ENCODE results near the gene KANK2. TPM values are rescaled to one million over a fixed set of nuclear protein-coding genes. Genes with fewer than 3 reads are reported as not detected.

Gene KANK2
- total and polyA plus RNA-seq, 4 donors = 56.3 to 270 (median 97.7) TPM

DNA sequence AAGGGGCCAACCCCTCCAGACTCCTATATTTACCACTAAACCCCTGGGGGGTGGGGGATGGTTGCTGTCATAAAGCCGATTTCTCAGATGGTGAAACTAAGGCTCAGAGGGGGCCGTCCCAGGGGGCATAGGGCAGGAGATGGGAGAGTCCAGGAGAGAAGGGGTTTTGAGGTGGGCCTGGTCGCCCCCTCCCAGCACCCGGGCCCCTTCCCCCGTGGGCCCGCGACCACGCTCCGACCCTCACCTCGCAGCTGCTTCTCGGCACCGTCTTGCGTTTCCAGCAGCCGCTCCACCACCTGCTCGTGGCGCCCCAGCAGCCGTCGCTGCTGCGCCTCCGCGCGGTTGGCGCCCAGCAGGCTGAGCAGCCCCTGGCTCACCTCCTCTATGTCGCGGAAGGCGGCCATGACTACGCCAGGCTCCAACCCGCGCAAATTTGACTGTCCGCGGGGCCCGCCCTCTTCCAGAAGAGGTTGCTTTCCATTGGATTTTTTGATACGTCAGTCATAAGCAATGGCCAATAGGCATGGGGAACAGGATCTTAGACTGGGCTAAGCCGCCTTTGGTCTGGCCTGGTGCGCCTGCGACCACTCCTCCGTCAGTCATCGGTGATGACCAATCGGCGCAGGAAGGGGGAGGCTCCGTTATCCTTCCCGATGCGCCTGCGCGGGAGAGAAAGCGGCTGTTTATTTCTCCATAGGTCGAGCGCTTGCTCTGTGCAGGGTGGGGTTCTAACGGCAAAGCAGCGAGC lies 41.8 kb downstream of the KANK2 start, which contains the start of gene SPC24:
Gene SPC24 (minus strand): TSS at position 410 of the 748 bp plus-strand sequence. CDS start 6 bp downstream, at position 404.
- peak; percentile 93 to 99 (median 96) for DNase-seq (ENCODE audit: low read depth in 4 of 6, low spot score in 6 of 6)

DNA sequence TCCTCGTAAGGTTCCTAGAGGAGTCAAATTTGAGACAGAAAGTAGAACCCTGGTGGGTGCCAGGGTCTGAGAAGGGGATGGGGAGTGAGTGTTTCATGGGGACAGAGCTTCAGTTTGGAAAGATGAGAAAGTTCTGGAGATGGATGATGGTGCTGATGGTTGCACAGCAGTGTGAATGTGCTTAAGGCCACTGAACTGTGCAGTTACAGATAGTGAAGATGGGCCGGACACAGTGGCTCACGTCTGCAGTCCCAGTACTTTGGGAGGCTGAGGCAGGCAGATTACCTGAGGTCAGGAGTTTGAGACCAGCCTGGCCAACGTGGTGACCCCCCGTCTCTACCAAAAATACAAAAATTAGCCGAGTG lies 42.7 kb downstream of the KANK2 start:
- Histone ChIP-seq H3K4me3 (ENCODE audit: low read depth, low read length) (peak overlapping the region; percentile 56), H3K27me3 (ENCODE audit: control insufficient read depth, insufficient read depth, low read length) (no peaks in the 10 kb centered on the region), H3K9me3 (ENCODE audit: control insufficient read depth, insufficient read depth, low read length) (no peaks in the 10 kb centered on the region), H3K36me3 (ENCODE audit: control insufficient read depth, insufficient read depth, low read length) (no peaks in the 10 kb centered on the region), H3K4me1 (ENCODE audit: control insufficient read depth, insufficient read depth, low read length) (peaks cover 22% of the 10 kb centered on the region), H3K27ac (ENCODE audit: low read depth, low read length) (no peak overlapping the region)
- 46% methylated on average over 6 of the region's 6 CpGs for WGBS (ENCODE audit: insufficient coverage)
- DNase-seq (ENCODE audit: low read depth in 4 of 6, low spot score in 6 of 6) = no peak

More for the DNA sequence above, 41.8 kb downstream of the KANK2 start, which contains the start of gene SPC24:
- under 1% methylated on average over 47 of the region's 50 CpGs for WGBS (ENCODE audit: insufficient coverage)
- H3K36me3 ChIP-seq (ENCODE audit: control insufficient read depth, insufficient read depth, low read length) = no peaks in the 10 kb centered on the region
- H3K9me3 ChIP-seq (ENCODE audit: control insufficient read depth, insufficient read depth, low read length) = no peaks in the 10 kb centered on the region
- H3K27me3 ChIP-seq (ENCODE audit: control insufficient read depth, insufficient read depth, low read length) = no peaks in the 10 kb centered on the region
- peak within 1 kb of the TSS; percentile 56 for H3K4me3 ChIP-seq (ENCODE audit: low read depth, low read length)
- H3K4me1 ChIP-seq (ENCODE audit: control insufficient read depth, insufficient read depth, low read length) = peaks cover 22% of the 10 kb centered on the region
- peak within 1 kb of the TSS; percentile 88 for H3K27ac ChIP-seq (ENCODE audit: low read depth, low read length)

DNA sequence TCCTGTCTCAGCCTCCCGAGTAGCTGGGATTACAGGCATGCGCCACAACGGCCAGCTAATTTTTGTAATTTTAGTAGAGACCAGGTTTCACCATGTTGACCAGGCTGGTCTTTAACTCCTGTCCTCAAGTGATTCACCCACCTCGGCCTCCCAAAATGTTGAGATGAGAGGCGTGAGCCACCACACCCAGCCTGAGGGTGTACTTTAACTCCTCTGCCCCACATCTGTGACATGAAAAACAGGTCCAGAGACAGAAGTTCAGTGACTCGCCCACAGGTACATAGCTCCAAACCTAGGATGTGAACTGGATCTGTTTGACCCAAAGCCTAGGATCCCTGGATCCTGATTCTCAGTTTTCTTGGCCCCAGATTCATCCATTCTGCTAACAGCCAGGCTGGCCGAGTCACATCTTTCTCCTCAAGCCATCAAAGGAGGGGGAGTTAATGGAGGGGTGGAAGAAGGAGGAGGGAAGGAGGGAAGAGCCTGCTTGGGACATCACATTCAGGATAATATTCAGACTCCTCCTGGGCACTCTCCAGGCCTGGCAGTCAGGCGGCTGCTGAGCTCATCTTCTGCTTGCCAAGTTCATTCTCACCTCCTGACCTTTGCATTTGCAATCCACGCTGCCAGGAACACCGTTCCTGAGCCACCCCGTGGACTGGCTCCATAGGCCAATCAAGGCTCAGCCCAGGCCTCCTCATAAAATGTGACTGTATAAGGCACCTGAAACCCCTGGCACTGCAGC lies 44.9 kb downstream of the KANK2 start:
- Histone ChIP-seq H3K36me3 (ENCODE audit: control insufficient read depth, insufficient read depth, low read length) (peaks cover 10% of the 10 kb centered on the region), H3K9me3 (ENCODE audit: control insufficient read depth, insufficient read depth, low read length) (no peaks in the 10 kb centered on the region), H3K4me1 (ENCODE audit: control insufficient read depth, insufficient read depth, low read length) (peaks cover 22% of the 10 kb centered on the region), H3K27ac (ENCODE audit: low read depth, low read length) (peak overlapping the region; percentile 84), H3K27me3 (ENCODE audit: control insufficient read depth, insufficient read depth, low read length) (no peaks in the 10 kb centered on the region), H3K4me3 (ENCODE audit: low read depth, low read length) (no peak overlapping the region)
- WGBS (ENCODE audit: insufficient coverage) = 76% methylated on average over 8 of the region's 11 CpGs
- peak in 2 of 6 donors; percentile 41 to 67 for DNase-seq (ENCODE audit: low read depth in 4 of 6, low spot score in 6 of 6)

DNA sequence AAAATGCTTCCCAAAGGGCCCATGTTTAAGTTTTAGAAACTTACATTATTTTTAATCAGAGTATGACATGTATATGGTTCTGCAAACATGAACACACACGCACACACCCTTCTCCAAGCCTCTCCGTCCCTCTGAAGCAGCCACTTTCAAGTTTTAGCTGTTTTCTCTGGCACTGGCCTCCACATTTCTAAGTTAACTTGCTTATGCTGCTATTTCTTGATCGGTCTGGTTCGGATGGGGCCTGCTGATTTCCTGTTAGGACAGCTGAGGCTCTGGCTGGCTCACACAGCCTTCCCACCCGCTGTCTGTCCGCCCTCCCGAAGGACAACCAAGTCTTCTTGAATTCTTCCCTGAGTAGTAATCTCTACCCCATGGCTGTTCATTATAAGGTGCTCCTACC lies 46.2 kb downstream of the KANK2 start:
- H3K4me1 ChIP-seq (ENCODE audit: control insufficient read depth, insufficient read depth, low read length) = peaks cover 20% of the 10 kb centered on the region
- H3K4me3 ChIP-seq (ENCODE audit: low read depth, low read length) = no peak overlapping the region
- DNase-seq (ENCODE audit: low read depth in 4 of 6, low spot score in 6 of 6) = peak in 1 of 6 donors; percentile 83
- WGBS (ENCODE audit: insufficient coverage) = 82% methylated on average over 7 of the region's 7 CpGs
- H3K27me3 ChIP-seq (ENCODE audit: control insufficient read depth, insufficient read depth, low read length) = no peaks in the 10 kb centered on the region
- no peaks in the 10 kb centered on the region for H3K9me3 ChIP-seq (ENCODE audit: control insufficient read depth, insufficient read depth, low read length)
- H3K27ac ChIP-seq (ENCODE audit: low read depth, low read length) = peak overlapping the region; percentile 67
- H3K36me3 ChIP-seq (ENCODE audit: control insufficient read depth, insufficient read depth, low read length) = peaks cover 16% of the 10 kb centered on the region

DNA sequence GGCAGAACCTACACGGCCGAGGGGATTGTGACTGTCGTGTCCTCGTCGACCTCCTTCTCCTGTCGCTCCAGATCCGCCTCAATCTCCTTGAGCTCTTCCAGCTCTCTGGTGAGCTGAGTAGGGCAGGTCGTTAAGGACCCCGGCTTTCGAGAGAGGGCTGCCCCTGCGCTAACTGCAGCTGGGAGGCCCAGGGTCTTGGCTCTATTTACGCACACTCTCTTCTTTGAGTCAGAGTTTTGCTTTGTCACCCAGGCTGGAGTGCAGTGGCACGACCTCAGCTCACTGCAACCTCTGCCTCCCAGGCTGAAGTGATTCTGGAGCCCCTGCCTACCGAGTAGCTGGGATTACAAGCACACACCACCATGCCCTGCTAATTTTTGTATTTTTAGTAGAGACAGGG lies 49.3 kb downstream of the KANK2 start:
- peak overlapping the region; percentile 15 for H3K27ac ChIP-seq (ENCODE audit: low read depth, low read length)
- no peak overlapping the region for H3K4me3 ChIP-seq (ENCODE audit: low read depth, low read length)
- 90% methylated on average over 13 of the region's 14 CpGs for WGBS (ENCODE audit: insufficient coverage)
- no peaks in the 10 kb centered on the region for H3K27me3 ChIP-seq (ENCODE audit: control insufficient read depth, insufficient read depth, low read length)
- no peak for DNase-seq (ENCODE audit: low read depth in 4 of 6, low spot score in 6 of 6)
- peaks cover 18% of the 10 kb centered on the region for H3K4me1 ChIP-seq (ENCODE audit: control insufficient read depth, insufficient read depth, low read length)
- H3K9me3 ChIP-seq (ENCODE audit: control insufficient read depth, insufficient read depth, low read length) = peaks cover 4% of the 10 kb centered on the region
- H3K36me3 ChIP-seq (ENCODE audit: control insufficient read depth, insufficient read depth, low read length) = peaks cover 16% of the 10 kb centered on the region

DNA sequence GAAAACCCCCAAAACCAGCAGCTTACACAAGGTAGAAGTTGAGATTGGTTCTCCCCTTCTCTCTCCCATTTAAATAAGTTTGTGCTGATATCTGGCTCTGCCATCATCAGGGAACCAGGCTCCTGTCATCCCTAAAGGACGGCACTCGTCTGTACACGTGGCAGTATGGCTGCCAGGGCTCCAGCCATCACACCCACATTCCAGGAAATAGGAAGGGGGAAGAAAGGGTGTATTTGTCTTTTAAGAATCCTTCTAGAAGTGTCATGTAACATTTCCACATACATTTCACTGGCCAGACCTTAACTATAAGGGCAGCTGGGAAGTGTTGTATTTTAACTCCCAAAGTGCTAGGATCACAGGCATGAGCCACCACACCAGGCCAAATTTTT lies 51.8 kb downstream of the KANK2 start:
- no peak overlapping the region for H3K4me3 ChIP-seq (ENCODE audit: low read depth, low read length)
- no peak for DNase-seq (ENCODE audit: low read depth in 4 of 6, low spot score in 6 of 6)
- no peak overlapping the region for H3K27ac ChIP-seq (ENCODE audit: low read depth, low read length)
- peaks cover 29% of the 10 kb centered on the region for H3K4me1 ChIP-seq (ENCODE audit: control insufficient read depth, insufficient read depth, low read length)
- WGBS (ENCODE audit: insufficient coverage) = no CpG with 5 or more reads among the region's 3 CpGs
- peaks cover 16% of the 10 kb centered on the region for H3K36me3 ChIP-seq (ENCODE audit: control insufficient read depth, insufficient read depth, low read length)
- H3K27me3 ChIP-seq (ENCODE audit: control insufficient read depth, insufficient read depth, low read length) = no peaks in the 10 kb centered on the region
- peaks cover 4% of the 10 kb centered on the region for H3K9me3 ChIP-seq (ENCODE audit: control insufficient read depth, insufficient read depth, low read length)

DNA sequence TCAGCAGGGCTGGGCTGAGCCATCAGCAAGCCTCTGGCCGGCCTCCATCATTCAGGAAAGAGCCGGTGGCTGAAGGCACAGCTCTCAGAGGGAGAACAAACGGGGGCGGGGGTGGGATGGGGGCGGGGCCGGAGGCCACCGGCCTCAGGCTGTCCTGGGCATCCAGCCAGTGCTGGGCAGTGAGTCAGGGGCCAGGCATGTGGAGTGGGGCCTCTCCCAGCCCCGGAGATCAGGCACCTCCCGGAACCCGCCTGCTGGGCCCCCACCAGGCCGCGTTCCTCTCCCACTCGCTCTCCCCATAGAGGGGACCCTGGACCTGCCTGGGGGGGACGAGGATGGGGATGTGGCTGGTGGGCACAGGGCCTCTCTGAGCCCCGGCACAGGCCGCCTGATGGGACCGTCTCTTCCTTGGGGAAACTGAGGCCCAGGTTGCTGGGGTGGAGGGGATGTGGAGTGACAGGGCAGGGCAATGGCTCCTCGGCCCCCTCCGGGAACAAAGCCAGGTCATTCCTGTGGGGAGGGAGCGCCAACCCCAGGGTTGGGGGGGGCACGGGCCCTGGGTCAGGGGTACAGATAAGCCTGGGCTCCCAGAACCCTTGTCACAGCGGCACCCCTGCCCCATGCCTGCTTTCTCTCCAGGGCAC lies 54.7 kb downstream of the KANK2 start:
- 30% methylated on average over 17 of the region's 22 CpGs for WGBS (ENCODE audit: insufficient coverage)
- H3K27me3 ChIP-seq (ENCODE audit: control insufficient read depth, insufficient read depth, low read length) = no peaks in the 10 kb centered on the region
- peak overlapping the region; percentile 4 for H3K4me3 ChIP-seq (ENCODE audit: low read depth, low read length)
- DNase-seq (ENCODE audit: low read depth in 4 of 6, low spot score in 6 of 6) = peak in 4 of 6 donors; percentile 52 to 89 (median 60)
- peaks cover 4% of the 10 kb centered on the region for H3K9me3 ChIP-seq (ENCODE audit: control insufficient read depth, insufficient read depth, low read length)
- H3K36me3 ChIP-seq (ENCODE audit: control insufficient read depth, insufficient read depth, low read length) = peaks cover 5% of the 10 kb centered on the region
- peaks cover 54% of the 10 kb centered on the region for H3K4me1 ChIP-seq (ENCODE audit: control insufficient read depth, insufficient read depth, low read length)
- peak overlapping the region; percentile 98 for H3K27ac ChIP-seq (ENCODE audit: low read depth, low read length)

DNA sequence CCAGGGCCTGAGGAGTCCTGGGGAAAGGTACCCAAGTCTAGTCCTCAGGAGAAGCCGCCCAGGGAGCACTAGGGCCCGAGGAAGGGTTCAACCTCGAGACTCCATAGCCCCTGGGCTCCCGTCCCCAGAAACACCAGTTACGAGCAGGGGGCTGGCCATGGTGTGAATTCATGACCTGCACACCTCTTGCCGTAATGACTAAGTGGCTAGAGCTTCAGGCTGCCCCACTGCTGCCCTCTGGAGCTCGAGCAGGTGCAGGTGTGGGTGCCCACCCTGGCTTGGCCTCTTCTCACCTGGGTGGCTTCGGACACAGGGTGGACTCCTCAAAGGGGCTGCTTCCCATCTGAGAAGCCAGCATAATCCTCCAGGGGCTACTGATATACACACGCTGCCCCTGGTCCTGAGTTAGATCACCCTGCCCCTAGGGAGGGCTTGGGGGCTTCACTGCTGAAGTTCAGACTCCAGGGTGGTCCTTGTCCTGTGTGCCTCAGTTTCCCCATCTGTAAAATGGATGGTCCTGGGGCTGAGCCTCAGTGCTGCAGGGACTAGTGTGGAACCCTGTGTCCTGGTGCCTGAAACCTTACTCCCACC lies 55.3 kb downstream of the KANK2 start:
- DNase-seq (ENCODE audit: low read depth in 4 of 6, low spot score in 6 of 6) = no peak
- Histone ChIP-seq H3K27ac (ENCODE audit: low read depth, low read length) (peak overlapping the region; percentile 98), H3K27me3 (ENCODE audit: control insufficient read depth, insufficient read depth, low read length) (no peaks in the 10 kb centered on the region), H3K36me3 (ENCODE audit: control insufficient read depth, insufficient read depth, low read length) (peaks cover 2% of the 10 kb centered on the region), H3K9me3 (ENCODE audit: control insufficient read depth, insufficient read depth, low read length) (peaks cover 4% of the 10 kb centered on the region), H3K4me3 (ENCODE audit: low read depth, low read length) (no peak overlapping the region), H3K4me1 (ENCODE audit: control insufficient read depth, insufficient read depth, low read length) (peaks cover 60% of the 10 kb centered on the region)
- 71% methylated on average over 9 of the region's 9 CpGs for WGBS (ENCODE audit: insufficient coverage)

DNA sequence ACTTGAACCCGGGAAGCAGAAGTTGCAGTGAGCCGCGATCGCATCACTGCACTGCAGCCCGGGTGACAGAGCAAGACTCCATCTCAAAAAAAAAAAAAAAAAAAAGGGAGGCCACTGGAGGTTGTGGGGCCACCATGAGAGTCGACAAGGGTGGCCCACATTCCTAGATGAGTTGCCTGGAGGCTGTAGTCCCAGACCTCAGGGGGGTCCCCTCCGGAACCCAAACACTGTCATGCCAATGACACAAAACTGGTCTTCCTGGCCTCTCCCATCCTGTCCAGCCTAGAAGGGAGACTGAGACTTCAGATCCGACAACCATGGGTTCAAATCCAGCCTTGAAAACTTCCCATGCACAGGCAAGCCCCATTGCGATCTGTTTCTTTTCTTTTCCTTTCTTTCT lies 56.4 kb downstream of the KANK2 start:
- H3K36me3 ChIP-seq (ENCODE audit: control insufficient read depth, insufficient read depth, low read length) = no peaks in the 10 kb centered on the region
- H3K27ac ChIP-seq (ENCODE audit: low read depth, low read length) = no peak overlapping the region

More for the DNA sequence above, 56.4 kb downstream of the KANK2 start:
- no peak for DNase-seq (ENCODE audit: low read depth in 4 of 6, low spot score in 6 of 6)
- no peaks in the 10 kb centered on the region for H3K27me3 ChIP-seq (ENCODE audit: control insufficient read depth, insufficient read depth, low read length)
- H3K4me1 ChIP-seq (ENCODE audit: control insufficient read depth, insufficient read depth, low read length) = peaks cover 69% of the 10 kb centered on the region
- H3K4me3 ChIP-seq (ENCODE audit: low read depth, low read length) = no peak overlapping the region
- 84% methylated on average over 3 of the region's 9 CpGs for WGBS (ENCODE audit: insufficient coverage)
- H3K9me3 ChIP-seq (ENCODE audit: control insufficient read depth, insufficient read depth, low read length) = peaks cover 4% of the 10 kb centered on the region

Measured in spinal cord (tissue), 10 donors.